Neural progenitor cell (in vitro differentiated cells): ENCODE data around the gene MLH1.

Source experiments
- CTCF ChIP-seq: fragments of 200-600 bp; sonication (generic); IDR thresholded peaks from 2 replicates; pipeline ENCODE4 v1.5.1; 2017; ENCODE audit warnings: antibody characterized with exemption, mild to moderate bottlenecking
- EZH2 ChIP-seq: fragments of 200-600 bp; sonication (generic); IDR thresholded peaks from 2 replicates; pipeline ENCODE4 v1.6.1; 2017; ENCODE audit warnings: antibody characterized with exemption, mild to moderate bottlenecking, moderate library complexity
- EZH2phosphoT487 ChIP-seq: fragments of 200-600 bp; sonication (generic); IDR thresholded peaks from 2 replicates; pipeline ENCODE4 v1.6.1; 2017; ENCODE audit warnings: antibody characterized with exemption

- TF ChIP-seq CTCF: no peak
- no peak for TF ChIP-seq EZH2phosphoT487
- no peak for TF ChIP-seq EZH2
Measured at GRCh38 chr3:36954452-36955134, 38.7 kb upstream of the MLH1 start.
